Suprapubic skin (tissue), 4 donors: ENCODE measurements around the gene TM7SF2. TPM values are rescaled to one million over a fixed set of nuclear protein-coding genes. Genes with fewer than 3 reads are reported as not detected.

Source experiments
- DNase-seq, 2 donors: peaks; one replicate each; pipeline ENCODE4 v3.0.0-alpha.2; 2019; ENCODE audit warnings: low spot score in 2 of 2
- H3K27ac ChIP-seq: fragments of 200-600 bp; sonication (generic); one replicate; pipeline ENCODE4 v1.5.1; 2019
- H3K27me3 ChIP-seq: fragments of 200-600 bp; sonication (generic); one replicate; pipeline ENCODE4 v1.5.1; 2019
- H3K36me3 ChIP-seq: fragments of 200-600 bp; sonication (generic); one replicate; pipeline ENCODE4 v1.5.1; 2019
- H3K4me1 ChIP-seq: fragments of 200-600 bp; sonication (generic); one replicate; pipeline ENCODE4 v1.5.1; 2019
- H3K4me3 ChIP-seq: fragments of 200-600 bp; sonication (generic); one replicate; pipeline ENCODE4 v1.5.1; 2019; ENCODE audit warnings: mild to moderate bottlenecking
- H3K9me3 ChIP-seq: fragments of 200-600 bp; sonication (generic); one replicate; pipeline ENCODE4 v1.5.1; 2019
- CTCF ChIP-seq, 2 donors: fragments of 200-600 bp in 1 of 2; fragments of 450-650 bp in 1 of 2; sonication (generic) in 1 of 2; IDR thresholded peaks; one replicate each; pipeline ENCODE4 v1.5.1; 2016 to 2019; ENCODE audit warnings: antibody characterized with exemption in 2 of 2, mild to moderate bottlenecking in 1 of 2, moderate library complexity in 1 of 2
- EP300 ChIP-seq: sonication (generic); formaldehyde crosslinking; IDR thresholded peaks from one replicate; pipeline ENCODE4 v1.6.1; 2017; ENCODE audit warnings: antibody characterized with exemption
- POLR2A ChIP-seq, 2 donors: fragments of 450-650 bp; IDR thresholded peaks; one replicate each; pipeline ENCODE4 v1.6.1; 2017; ENCODE audit warnings: antibody characterized with exemption in 2 of 2, mild to moderate bottlenecking in 2 of 2, moderate library complexity in 2 of 2
- POLR2AphosphoS5 ChIP-seq, 3 donors: sonication (generic); formaldehyde crosslinking; IDR thresholded peaks; one replicate each; pipeline ENCODE4 v1.6.1; 2017; ENCODE audit warnings: antibody characterized with exemption in 3 of 3
- WGBS: methylation state at CpG from one replicate; pipeline ENCODE4 v1.1.5; 2018; 5-methylcytosine and 5-hydroxymethylcytosine counted together
- total RNA-seq, 4 donors: library from RNA; depleted of rRNA; stranded (reverse); fragments of >200 nt; gene quantifications; one replicate each; pipeline ENCODE4 v1.1.0, GENCODE V29; 2016

TM7SF2 gene
- 100 to 1,000 TPM in 2 of 4 donors, 10 to 100 TPM in 2; 76.5 to 214 (median 145) TPM for total RNA-seq

GRCh38 chr11:65111744-65112545 is at the start of gene TM7SF2:
TM7SF2 (plus strand) TSS chr11:65111872; CDS start chr11:65112016, 144 bp downstream.
- DNase-seq: peak; percentile 97 to 98
- Histone ChIP-seq H3K36me3 (peaks cover 26% of the 10 kb centered on the region), H3K4me3 (peak within 1 kb of the TSS; percentile 61), H3K9me3 (no peaks in the 10 kb centered on the region), H3K27me3 (no peaks in the 10 kb centered on the region), H3K27ac (peak within 1 kb of the TSS; percentile 59), H3K4me1 (peaks cover 64% of the 10 kb centered on the region)
- TF ChIP-seq EP300 (no peak), POLR2AphosphoS5 (IDR thresholded peaks at IDR 0.05) (peak in 2 of 3 donors; percentile 20 to 31), POLR2A (IDR thresholded peaks at IDR 0.05) (peak in 1 of 2 donors; percentile 31), CTCF (IDR thresholded peaks at IDR 0.05) (no peak)
- WGBS: 1% methylated on average over 19 of the region's 64 CpGs

GRCh38 chr11:65063532-65063931 is 48.1 kb upstream of the TM7SF2 start:
- no peaks in the 10 kb centered on the region for H3K27me3 ChIP-seq
- no peak overlapping the region for H3K27ac ChIP-seq
- TF ChIP-seq POLR2A (IDR thresholded peaks at IDR 0.05): no peak
- TF ChIP-seq EP300: no peak
- no peaks in the 10 kb centered on the region for H3K9me3 ChIP-seq
- DNase-seq: no peak
- no peak overlapping the region for H3K4me3 ChIP-seq
- WGBS: 59% methylated on average over 3 of the region's 3 CpGs
- no peaks in the 10 kb centered on the region for H3K4me1 ChIP-seq
- H3K36me3 ChIP-seq: no peaks in the 10 kb centered on the region

GRCh38 chr11:65064847-65065240 is 46.8 kb upstream of the TM7SF2 start:
- 67% methylated on average over 4 of the region's 4 CpGs for WGBS
- Histone ChIP-seq H3K27ac (no peak overlapping the region), H3K27me3 (no peaks in the 10 kb centered on the region), H3K9me3 (no peaks in the 10 kb centered on the region), H3K36me3 (no peaks in the 10 kb centered on the region), H3K4me3 (no peak overlapping the region), H3K4me1 (no peaks in the 10 kb centered on the region)
- DNase-seq: no peak
- TF ChIP-seq EP300 (no peak), CTCF (IDR thresholded peaks at IDR 0.05) (no peak), POLR2A (IDR thresholded peaks at IDR 0.05) (no peak), POLR2AphosphoS5 (IDR thresholded peaks at IDR 0.05) (no peak)

GRCh38 chr11:65065851-65066250 is 45.8 kb upstream of the TM7SF2 start:
- TF ChIP-seq POLR2A (IDR thresholded peaks at IDR 0.05) (no peak), POLR2AphosphoS5 (IDR thresholded peaks at IDR 0.05) (no peak), EP300 (no peak), CTCF (IDR thresholded peaks at IDR 0.05) (no peak)
- Histone ChIP-seq H3K36me3 (no peaks in the 10 kb centered on the region), H3K4me3 (no peak overlapping the region), H3K4me1 (no peaks in the 10 kb centered on the region), H3K9me3 (no peaks in the 10 kb centered on the region), H3K27ac (no peak overlapping the region), H3K27me3 (no peaks in the 10 kb centered on the region)
- no peak for DNase-seq
- WGBS: 75% methylated on average over 7 of the region's 7 CpGs

- 70% methylated on average over 2 of the region's 11 CpGs for WGBS
- no peaks in the 10 kb centered on the region for H3K4me1 ChIP-seq
- no peaks in the 10 kb centered on the region for H3K27me3 ChIP-seq
- no peak for DNase-seq
- no peak for TF ChIP-seq POLR2AphosphoS5 (IDR thresholded peaks at IDR 0.05)
- no peak for TF ChIP-seq CTCF (IDR thresholded peaks at IDR 0.05)
- no peak for TF ChIP-seq EP300
- TF ChIP-seq POLR2A (IDR thresholded peaks at IDR 0.05): no peak
- H3K4me3 ChIP-seq: no peak overlapping the region
- H3K36me3 ChIP-seq: no peaks in the 10 kb centered on the region
- H3K9me3 ChIP-seq: no peaks in the 10 kb centered on the region
- H3K27ac ChIP-seq: no peak overlapping the region
Observed at GRCh38 chr11:65066315-65066714, 45.4 kb upstream of the TM7SF2 start.
